OCI-LY1 (cell line): Measurements from ENCODE around the gene DNAAF8.

Experiments
- CTCF ChIP-seq: fragments of 200-600 bp; sonication (generic), shearing (Covaris generic); IDR thresholded peaks from 2 replicates; pipeline ENCODE4 v1.5.1; 2017; ENCODE audit warnings: mild to moderate bottlenecking, antibody characterized with exemption, low read length, moderate library complexity, mixed read lengths
- EZH2 ChIP-seq: fragments of 200-600 bp; sonication (generic), shearing (Covaris generic); IDR thresholded peaks from 2 replicates; pipeline ENCODE4 v1.8.0; 2017; ENCODE audit warnings: borderline replicate concordance, mixed run types, mild to moderate bottlenecking, antibody characterized with exemption, low read length, moderate library complexity, mixed read lengths

GRCh38 chr16:4687416-4687815, 46.9 kb upstream of the DNAAF8 start:
- TF ChIP-seq CTCF (no peak), EZH2 (no peak)
